GM13976 (cell line): ENCODE measurements around the gene TSGA10IP.

ENCODE experiments used
- DNase-seq: peaks from one replicate; pipeline ENCODE4 v3.0.0; 2012; ENCODE audit warnings: low spot score
- in situ Hi-C: fragments of 300-500 bp; cut with MboI; formaldehyde crosslinking; loops from one replicate; pipeline ENCODE4 v1.12.0; 2022; ENCODE audit warnings: low sequenced_read_pairs, mixed read lengths, inconsistent platforms; ENCODE audit not compliant: unreplicated experiment
- TF ChIP-seq, protein P1 (sequence below): IDR thresholded peaks from 2 replicates; pipeline ENCODE4 v1.5.1; 2012; ENCODE audit warnings: borderline replicate concordance, mild to moderate bottlenecking; ENCODE audit not compliant: insufficient read depth; ENCODE audit errors: extremely low read depth, missing control alignments, control extremely low read depth

TSGA10IP gene

GRCh38 chr11:65920372-65920802 is 24.9 kb upstream of the TSGA10IP start:
- TF ChIP-seq, protein P1, sequence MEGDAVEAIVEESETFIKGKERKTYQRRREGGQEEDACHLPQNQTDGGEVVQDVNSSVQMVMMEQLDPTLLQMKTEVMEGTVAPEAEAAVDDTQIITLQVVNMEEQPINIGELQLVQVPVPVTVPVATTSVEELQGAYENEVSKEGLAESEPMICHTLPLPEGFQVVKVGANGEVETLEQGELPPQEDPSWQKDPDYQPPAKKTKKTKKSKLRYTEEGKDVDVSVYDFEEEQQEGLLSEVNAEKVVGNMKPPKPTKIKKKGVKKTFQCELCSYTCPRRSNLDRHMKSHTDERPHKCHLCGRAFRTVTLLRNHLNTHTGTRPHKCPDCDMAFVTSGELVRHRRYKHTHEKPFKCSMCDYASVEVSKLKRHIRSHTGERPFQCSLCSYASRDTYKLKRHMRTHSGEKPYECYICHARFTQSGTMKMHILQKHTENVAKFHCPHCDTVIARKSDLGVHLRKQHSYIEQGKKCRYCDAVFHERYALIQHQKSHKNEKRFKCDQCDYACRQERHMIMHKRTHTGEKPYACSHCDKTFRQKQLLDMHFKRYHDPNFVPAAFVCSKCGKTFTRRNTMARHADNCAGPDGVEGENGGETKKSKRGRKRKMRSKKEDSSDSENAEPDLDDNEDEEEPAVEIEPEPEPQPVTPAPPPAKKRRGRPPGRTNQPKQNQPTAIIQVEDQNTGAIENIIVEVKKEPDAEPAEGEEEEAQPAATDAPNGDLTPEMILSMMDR: no peak
- DNase-seq: no peak
- in situ Hi-C loops: no loop called here

DNA sequence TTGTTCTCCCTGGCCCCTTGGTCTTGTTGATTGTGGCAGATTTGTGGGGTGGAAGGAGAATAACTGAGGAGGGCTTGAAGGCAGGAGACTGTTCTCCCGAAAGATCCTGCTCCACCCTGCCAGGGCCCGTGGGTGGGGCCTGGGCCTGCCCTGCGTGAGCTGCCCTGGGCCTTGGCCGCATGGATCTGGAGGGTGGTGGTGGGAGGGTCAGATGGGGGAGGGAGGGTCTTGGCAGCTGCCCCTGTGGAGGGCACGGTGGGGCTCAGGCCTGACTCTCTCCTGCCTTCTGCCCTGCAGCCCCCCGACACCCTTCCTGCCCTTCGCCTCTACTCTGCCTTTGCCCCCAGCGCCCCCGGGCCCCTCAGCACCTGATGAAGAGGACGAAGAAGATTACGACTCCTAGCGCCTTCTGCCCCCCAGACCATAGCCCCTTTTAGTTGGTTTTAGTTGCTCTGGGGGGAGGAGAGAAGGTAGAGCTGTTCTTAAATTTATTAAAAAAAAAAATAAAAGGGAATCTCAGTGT is 24.2 kb upstream of the TSGA10IP start:
- DNase-seq: no peak
- in situ Hi-C loops: no loop called here
- TF ChIP-seq, protein P1: no peak

DNA sequence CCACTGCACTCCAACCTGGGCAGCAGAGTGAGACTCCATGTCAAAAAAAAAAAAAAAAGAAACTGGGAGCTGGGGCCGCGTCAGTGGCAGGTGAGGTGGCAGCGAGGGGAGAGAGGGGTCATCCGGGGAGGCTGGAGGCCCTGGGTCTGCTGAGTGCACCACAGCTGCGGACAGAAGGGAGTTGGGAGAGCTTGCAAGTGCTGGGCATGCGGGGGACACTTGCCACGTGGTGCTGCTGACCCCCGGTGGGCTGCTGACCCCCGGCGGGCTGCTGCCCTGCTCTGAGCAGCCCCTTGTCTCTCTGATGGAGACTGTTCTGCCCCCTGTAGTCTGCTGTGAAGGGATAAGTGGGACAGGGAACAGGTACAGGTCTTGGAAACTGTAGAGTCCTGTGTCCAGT is 23.4 kb upstream of the TSGA10IP start:
- no peak for DNase-seq
- TF ChIP-seq, protein P1: no peak
- in situ Hi-C loops: no loop called here

- in situ Hi-C loops: no loop called here
- no peak for DNase-seq
- TF ChIP-seq, protein P1: no peak
These were observed 22.7 kb upstream of the TSGA10IP start for GRCh38 chr11:65922565-65922964.

- in situ Hi-C loops: no loop called here
- no peak for DNase-seq
- TF ChIP-seq, protein P1: no peak
These were observed 19.9 kb upstream of the TSGA10IP start for GRCh38 chr11:65925397-65925796.

GRCh38 chr11:65927904-65928397 is 17.3 kb upstream of the TSGA10IP start:
- DNase-seq: peak; percentile 91

More at GRCh38 chr11:65927904-65928397, 17.3 kb upstream of the TSGA10IP start:
- TF ChIP-seq, protein P1: no peak
- in situ Hi-C loops: no loop called here
